T-helper 1 cell treated with Interleukin-12 subunit alpha and Interleukin-12 subunit beta and Interleukin-4 antibody, amounts not matched to agents 30 ng/mL and 1 ng/mL, for 36 hours (primary cell): Measurements from ENCODE around the gene DHRSX. TPM values are rescaled to one million over a fixed set of nuclear protein-coding genes. Genes with fewer than 3 reads are reported as not detected.
"Not testable (repeated sequence)": the region's sequence is repeated elsewhere in the genome, so short reads cannot be mapped to it uniquely, and the experiment has no call there.

Experiments
- intact Hi-C: fragments of 100-400 bp; cut with micrococcal nuclease; formaldehyde crosslinking; loops from one replicate; pipeline ENCODE4 v1.15.1; 2024
- total RNA-seq: library from RNA; stranded (reverse); gene quantifications from 2 replicates; pipeline ENCODE4 v1.2.3, GENCODE V29; 2022

DHRSX gene
- total RNA-seq, 1 donor from 2014 or later = 20.0 TPM

- intact Hi-C loops = no loop called here
These were observed 70.4 kb downstream of the DHRSX start for GRCh38 chrX:2430265-2430825.

DNA sequence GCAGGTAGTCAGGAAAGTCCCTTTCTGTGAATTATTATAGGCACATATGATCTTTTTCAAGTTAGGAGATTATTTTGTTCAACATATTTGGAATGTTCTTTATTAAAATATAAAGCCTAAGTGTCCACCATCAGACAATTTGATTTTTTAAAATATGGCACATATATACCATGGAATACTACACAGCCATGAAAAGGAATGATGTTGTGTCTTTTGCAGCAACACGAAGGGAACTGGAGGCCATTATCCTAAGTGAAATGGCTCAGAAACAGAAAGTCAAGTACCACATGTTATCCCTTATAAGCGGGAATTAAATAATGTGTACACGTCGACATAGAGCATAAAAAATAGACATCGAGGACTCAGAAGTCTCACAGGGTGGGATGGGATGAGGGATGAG, 73.0 kb downstream of the DHRSX start:
- intact Hi-C loops = no loop called here

DNA sequence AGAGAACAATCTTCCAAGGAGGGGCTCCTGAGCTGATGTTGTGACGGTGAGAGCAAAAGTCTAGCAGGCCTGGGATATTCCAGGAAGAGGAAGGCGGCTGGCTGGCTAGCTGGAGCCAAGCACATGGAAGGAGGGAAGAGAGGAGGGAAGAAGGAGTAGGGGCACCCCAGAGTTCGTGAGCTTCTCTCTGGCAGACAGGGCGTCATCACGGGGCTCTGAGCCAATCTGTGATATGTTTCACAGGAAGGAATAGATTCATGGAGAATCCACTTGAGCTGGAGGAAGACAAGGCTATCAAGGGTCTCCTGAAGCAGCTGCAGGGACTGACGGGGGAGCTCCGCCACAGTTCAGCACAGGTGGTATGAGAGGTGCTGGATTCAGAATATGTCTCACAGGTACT, 73.6 kb downstream of the DHRSX start:
- intact Hi-C loops = no loop called here

DNA sequence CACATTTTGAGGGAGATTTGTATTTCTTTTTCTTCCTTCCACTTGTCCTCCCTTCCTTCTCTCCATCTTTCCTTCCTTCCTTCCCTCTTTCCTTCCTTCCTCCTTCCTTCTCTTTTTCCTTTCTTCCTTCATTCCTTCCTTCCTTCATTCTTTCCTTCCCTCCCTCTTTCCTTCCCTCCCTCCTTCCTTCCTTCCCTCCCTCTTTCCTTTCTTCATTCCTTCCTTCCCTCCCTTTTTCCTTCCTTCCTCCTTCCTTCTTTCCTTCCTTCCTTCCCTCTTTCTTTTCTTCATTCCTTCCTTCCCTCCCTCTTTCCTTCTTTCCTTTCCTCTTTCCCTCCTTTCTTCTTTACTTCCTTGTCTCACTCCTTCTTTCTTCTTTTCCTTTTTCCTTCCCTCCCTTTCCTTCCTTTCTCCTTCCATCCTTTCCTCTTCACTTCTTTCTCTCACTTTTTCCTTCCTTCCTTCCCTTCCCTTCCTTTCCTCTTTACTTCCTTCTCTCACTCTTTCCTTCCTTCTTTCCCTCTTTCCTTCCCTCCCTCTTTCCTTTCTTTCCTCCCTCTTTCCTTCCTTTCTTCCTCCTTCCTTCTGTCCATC, 74.4 kb downstream of the DHRSX start:
- intact Hi-C loops = no loop called here

DNA sequence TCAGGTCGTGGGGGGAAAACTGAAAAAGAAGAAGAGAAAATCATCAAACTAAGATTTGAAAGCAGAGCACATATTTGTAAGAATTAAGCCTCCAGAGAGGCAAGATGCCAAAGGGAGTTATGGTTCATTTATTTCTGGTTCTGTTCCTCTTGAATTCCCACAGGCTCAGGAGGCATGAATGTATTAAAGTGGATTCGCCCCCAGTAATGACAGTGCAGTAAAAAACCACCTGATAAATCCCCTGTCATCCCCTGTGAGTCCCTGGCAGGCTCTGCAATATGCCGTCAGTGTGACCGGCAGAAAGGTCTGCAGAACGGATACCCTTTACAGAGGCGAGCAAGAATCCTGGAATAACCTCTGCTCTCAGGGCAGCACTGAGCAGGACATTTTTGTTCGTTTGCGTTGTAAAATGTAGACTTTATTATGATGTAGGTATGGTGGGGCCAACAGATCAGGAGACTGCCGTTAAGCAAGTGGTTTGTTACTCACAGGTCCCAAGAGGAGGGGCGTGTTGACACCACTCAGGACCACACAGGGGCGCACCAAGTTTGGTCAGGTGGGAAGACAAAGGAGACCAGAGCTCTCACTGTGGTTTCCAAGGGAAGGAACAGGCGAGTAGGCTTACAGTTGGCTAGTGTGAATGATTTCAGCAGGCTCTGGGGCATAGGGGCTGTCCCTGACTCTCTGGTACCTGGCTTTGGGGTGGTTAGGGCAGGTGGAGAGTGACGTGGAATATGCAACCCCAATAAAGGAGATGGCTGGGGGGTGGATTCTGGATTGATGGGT, 75.3 kb downstream of the DHRSX start:
- intact Hi-C loops = no loop called here

DNA sequence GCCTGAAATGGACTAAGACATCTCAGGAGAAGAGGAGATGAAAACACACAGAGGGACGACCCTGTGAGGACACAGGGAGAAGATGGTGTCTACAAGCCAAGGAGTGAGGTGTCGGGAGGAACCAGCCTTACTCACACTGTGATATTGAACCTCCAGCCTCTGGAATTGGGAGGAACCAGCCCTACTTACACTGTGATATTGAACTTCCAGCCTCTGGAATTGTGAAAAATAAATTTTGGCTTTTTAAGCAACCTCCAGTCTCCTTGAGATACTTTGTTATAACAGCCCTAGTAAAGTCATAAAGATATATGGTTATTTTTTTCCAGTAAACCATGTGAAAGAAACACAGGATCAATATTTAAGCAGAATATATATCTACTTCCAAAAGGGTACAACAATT, 76.5 kb downstream of the DHRSX start:
- intact Hi-C loops = no loop called here

DNA sequence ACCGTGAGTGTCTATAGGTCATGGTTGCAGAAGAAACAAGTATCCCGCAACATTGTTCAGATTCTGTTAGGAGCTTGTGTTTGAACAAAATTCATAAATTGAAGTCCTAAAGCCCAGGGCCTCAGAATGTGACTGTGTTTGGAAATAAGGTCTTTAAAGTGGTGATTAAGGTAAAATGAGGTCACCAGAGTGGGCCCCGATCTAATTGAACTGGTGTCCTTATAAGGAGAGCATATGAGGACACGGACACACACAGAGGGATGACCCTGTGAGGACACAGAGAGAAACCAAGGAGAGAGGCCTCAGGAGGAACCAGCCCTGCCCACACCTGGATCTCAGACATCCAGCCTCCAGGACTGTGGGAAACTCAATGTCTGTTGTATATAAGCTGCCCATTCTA, 76.9 kb downstream of the DHRSX start:
- intact Hi-C loops = no loop called here

- intact Hi-C loops = no loop called here
These were observed 77.5 kb downstream of the DHRSX start for GRCh38 chrX:2423282-2423681.

DNA sequence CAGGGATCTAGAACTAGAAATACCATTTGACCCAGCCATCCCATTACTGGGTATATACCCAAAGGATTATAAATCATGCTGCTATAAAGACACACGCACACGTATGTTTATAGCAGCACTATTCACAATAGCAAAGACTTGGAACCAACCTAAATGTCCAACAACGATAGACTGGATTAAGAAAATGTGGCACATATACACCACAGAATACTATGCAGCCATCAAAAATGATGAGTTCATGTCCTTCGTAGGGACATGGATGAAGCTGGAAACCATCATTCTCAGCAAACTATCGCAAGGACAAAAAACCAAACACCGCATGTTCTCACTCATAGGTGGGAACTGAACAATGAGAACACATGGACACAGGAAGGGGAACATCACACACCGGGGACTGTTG, 81.4 kb downstream of the DHRSX start:
- intact Hi-C loops = not testable (repeated sequence)

- intact Hi-C loops = no loop called here
These were observed 82.8 kb downstream of the DHRSX start for GRCh38 chrX:2418000-2418399.

DNA sequence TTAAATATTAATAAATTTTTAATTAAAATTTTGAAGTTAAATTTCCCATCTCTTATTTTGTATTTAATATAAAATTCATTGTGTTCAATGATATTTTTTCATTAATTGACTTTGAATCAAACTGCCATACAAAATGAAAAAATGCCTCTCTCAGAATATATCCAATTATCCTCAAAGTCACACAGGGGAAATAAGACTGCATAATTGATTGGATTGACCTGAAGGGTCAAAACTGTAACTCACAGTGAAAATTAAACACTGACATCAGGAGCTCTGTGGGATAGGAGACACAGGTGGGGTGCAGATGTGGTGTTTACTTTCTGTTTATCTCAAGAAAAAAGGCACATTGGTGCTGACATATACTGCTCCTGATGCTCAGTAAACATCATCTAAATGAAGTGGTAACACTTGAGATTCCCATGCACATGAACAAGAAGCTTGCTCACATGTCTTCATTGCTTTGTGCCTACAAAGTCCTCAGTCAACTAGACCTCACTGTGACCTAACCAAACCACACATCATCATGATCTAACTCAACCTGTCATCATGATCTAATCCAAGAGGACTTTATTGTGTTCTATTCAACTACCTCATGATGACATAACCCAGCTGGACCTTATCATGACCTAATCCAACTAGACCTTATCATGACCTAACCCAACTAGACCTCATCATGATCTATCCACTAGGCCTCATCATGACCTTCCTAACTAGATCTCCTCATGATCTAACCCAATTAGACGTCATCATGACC, 83.7 kb downstream of the DHRSX start:
- intact Hi-C loops = no loop called here

DNA sequence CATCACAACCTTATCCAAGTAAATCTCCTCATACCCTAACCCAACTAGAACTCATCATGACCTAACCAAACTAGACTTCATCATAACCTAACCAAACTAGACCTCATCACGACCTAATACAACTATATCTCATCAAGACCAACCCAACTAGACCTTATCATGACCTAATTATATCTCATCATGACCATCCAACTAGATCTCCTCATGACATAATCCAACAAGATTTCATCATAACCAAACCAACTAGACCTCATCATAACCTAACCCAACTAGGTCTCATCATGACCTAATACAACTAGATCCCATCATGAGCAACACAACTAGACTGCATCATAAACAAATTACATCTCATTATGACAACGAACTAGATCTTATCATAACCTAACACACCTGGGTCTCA, 86.4 kb downstream of the DHRSX start:
- intact Hi-C loops = no loop called here

DNA sequence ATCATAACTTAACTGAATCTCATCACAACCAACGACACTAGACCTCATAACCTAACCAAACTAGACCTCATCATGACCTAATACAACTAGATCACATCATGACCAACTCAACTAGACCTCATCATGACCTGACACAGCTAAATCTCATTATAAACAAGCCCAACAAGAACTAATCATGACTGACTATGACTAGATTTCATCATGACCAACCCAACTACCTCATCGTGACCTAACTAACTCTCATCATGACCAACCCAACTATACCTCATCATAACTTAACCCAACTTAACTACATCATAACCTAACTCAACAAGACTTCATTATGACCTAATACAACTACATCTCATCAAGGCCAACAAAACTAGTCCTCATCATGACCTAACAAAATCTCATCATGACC, 86.8 kb downstream of the DHRSX start:
- intact Hi-C loops = no loop called here

GRCh38 chrX:2412131-2412530, 88.6 kb downstream of the DHRSX start:
- intact Hi-C loops = no loop called here

GRCh38 chrX:2410279-2411020, 90.3 kb downstream of the DHRSX start:
- intact Hi-C loops = no loop called here

GRCh38 chrX:2409796-2410195, 91.0 kb downstream of the DHRSX start:
- intact Hi-C loops = no loop called here

GRCh38 chrX:2408856-2409255, 91.9 kb downstream of the DHRSX start:
- intact Hi-C loops = no loop called here

GRCh38 chrX:2406891-2407518, 93.8 kb downstream of the DHRSX start:
- intact Hi-C loops = no loop called here

- intact Hi-C loops = no loop called here
These were observed 96.0 kb downstream of the DHRSX start for GRCh38 chrX:2404776-2405175.

GRCh38 chrX:2402361-2402690, 98.5 kb downstream of the DHRSX start:
- intact Hi-C loops = no loop called here
